PFSK-1 (cell line): Measurements from ENCODE around the gene IFI35.

Source experiments
- FOXP2 ChIP-seq: optimal IDR thresholded peaks from 2 replicates; pipeline ENCODE3; 2011; ENCODE audit warnings: borderline replicate concordance, control low read depth, inconsistent platforms; ENCODE audit not compliant: insufficient read depth; ENCODE audit errors: extremely low read length, extremely low read depth
- POLR2AphosphoS5 ChIP-seq: IDR thresholded peaks from 2 replicates; pipeline ENCODE4 v1.6.1; 2012; ENCODE audit warnings: low read depth, mild to moderate bottlenecking, control low read depth, low read length, moderate library complexity
- REST ChIP-seq, 2 experiments: IDR thresholded peaks; 2 replicates each; pipeline versions ENCODE4 v1.6.1 to v1.8.0; 2011 to 2012; ENCODE audit warnings: low read depth in 2 of 2, low read length in 2 of 2, control low read depth in 1 of 2, inconsistent platforms in 1 of 2, mild to moderate bottlenecking in 1 of 2, moderate library complexity in 1 of 2; ENCODE audit not compliant: insufficient read depth in 1 of 2
- SIN3A ChIP-seq: IDR thresholded peaks from 2 replicates; pipeline ENCODE4 v1.6.1; 2012; ENCODE audit warnings: mild to moderate bottlenecking, low read length, moderate library complexity, borderline replicate concordance; ENCODE audit not compliant: insufficient read depth
- TAF1 ChIP-seq: IDR thresholded peaks from 2 replicates; pipeline ENCODE4 v1.6.1; 2012; ENCODE audit warnings: low read length, control low read depth, borderline replicate concordance; ENCODE audit not compliant: insufficient read depth

IFI35 gene

GRCh38 chr17:42975265-42975664, 31.3 kb upstream of the IFI35 start:
- TF ChIP-seq SIN3A (no peak), REST (IDR thresholded peaks at IDR 0.05; ENCODE audit: insufficient read depth in 1 of 2, low read depth in 2 of 2, low read length in 2 of 2) (no peak), POLR2AphosphoS5 (no peak), FOXP2 (no peak), TAF1 (no peak)

- TF ChIP-seq FOXP2: no peak
- TF ChIP-seq SIN3A: no peak
- TF ChIP-seq REST (IDR thresholded peaks at IDR 0.05; ENCODE audit: insufficient read depth in 1 of 2, low read depth in 2 of 2, low read length in 2 of 2): no peak
- TF ChIP-seq TAF1: no peak
- no peak for TF ChIP-seq POLR2AphosphoS5
Measured at GRCh38 chr17:42979511-42980273, 26.9 kb upstream of the IFI35 start, which contains the start of gene PTGES3L. PTGES3L (minus strand) TSS chr17:42980080; CDS start chr17:42980053, 27 bp downstream.

GRCh38 chr17:42980274-42980765, 26.3 kb upstream of the IFI35 start, which contains the start of gene RUNDC1:
RUNDC1 (plus strand) TSS chr17:42980565; CDS start chr17:42980577, 12 bp downstream.
- no peak for TF ChIP-seq REST (IDR thresholded peaks at IDR 0.05; ENCODE audit: insufficient read depth in 1 of 2, low read depth in 2 of 2, low read length in 2 of 2)
- peak; percentile 50; the same call in 1 of the 2 replicates for TF ChIP-seq POLR2AphosphoS5
- no peak for TF ChIP-seq FOXP2
- TF ChIP-seq TAF1: 0 out of 2 replicates have a peak, but pooled peaks have one; percentile 60
- TF ChIP-seq SIN3A: peak; percentile 94; the same call in 1 of the 2 replicates

DNA sequence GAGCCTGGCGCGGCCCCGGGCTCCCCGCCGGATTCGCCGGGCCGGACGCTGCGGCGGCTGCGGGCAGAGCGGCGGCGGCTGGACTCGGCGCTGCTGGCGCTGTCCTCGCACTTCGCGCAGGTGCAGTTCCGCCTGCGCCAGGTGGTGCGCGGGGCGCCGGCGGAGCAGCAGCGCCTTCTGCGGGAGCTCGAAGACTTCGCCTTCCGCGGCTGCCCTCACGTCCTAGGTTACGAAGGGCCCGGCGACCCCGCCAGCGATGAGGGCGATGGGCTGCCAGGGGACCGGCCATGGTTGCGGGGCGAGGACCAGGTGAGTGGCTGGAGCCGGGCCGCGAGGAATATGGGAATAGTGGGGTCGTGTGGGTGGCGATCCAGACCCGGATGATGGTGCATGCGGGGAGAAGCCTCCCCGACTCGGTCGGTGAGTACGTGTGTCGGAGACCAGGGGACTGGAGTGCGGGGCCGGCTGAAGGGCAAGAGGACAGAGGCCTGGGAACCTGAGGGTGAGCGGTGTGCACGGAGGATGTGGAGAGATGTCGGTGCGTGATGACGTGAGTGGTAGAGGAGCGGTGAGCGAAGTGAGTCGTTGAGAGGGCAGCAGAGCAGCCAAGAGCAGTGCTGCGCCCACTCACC, 25.7 kb upstream of the IFI35 start:
- TF ChIP-seq POLR2AphosphoS5 (peak; percentile 35; the same call in 1 of the 2 replicates), TAF1 (0 out of 2 replicates have a peak, but pooled peaks have one; percentile 34), FOXP2 (peak; percentile 34), SIN3A (0 out of 2 replicates have a peak, but pooled peaks have one; percentile 23), REST (IDR thresholded peaks at IDR 0.05; ENCODE audit: insufficient read depth in 1 of 2, low read depth in 2 of 2, low read length in 2 of 2) (no peak)
